BLaER1 (cell line): Measurements from ENCODE around the gene CFAP53.
A peak's percentile ranks its signal among the peaks of the same experiment; 100 is the strongest.
"Not testable (repeated sequence)": the region's sequence is repeated elsewhere in the genome, so short reads cannot be mapped to it uniquely, and the experiment has no call there.

Source experiments
- H3K27ac ChIP-seq: shearing (Covaris generic); formaldehyde crosslinking; 2 replicates; pipeline ENCODE4 v1.8.1; 2022
- H3K27me3 ChIP-seq: shearing (Covaris generic); formaldehyde crosslinking; 2 replicates; pipeline ENCODE4 v1.8.1; 2022
- H3K36me3 ChIP-seq: shearing (Covaris generic); formaldehyde crosslinking; 2 replicates; pipeline ENCODE4 v1.8.1; 2022
- H3K4me1 ChIP-seq: shearing (Covaris generic); formaldehyde crosslinking; 2 replicates; pipeline ENCODE4 v1.8.1; 2022
- H3K4me2 ChIP-seq: shearing (Covaris generic); formaldehyde crosslinking; 2 replicates; pipeline ENCODE4 v1.8.1; 2022
- H3K4me3 ChIP-seq: shearing (Covaris generic); formaldehyde crosslinking; 2 replicates; pipeline ENCODE4 v1.8.1; 2022
- H3K9ac ChIP-seq: shearing (Covaris generic); formaldehyde crosslinking; 2 replicates; pipeline ENCODE4 v1.8.1; 2022
- H3K9me3 ChIP-seq: shearing (Covaris generic); formaldehyde crosslinking; 2 replicates; pipeline ENCODE4 v1.8.1; 2022
- H4K20me1 ChIP-seq: shearing (Covaris generic); formaldehyde crosslinking; 2 replicates; pipeline ENCODE4 v1.8.1; 2022
- Cebpa-rat ChIP-seq: shearing (Covaris generic); IDR thresholded peaks from 2 replicates; pipeline ENCODE4 v1.8.1; 2022

Gene CFAP53, protein sequence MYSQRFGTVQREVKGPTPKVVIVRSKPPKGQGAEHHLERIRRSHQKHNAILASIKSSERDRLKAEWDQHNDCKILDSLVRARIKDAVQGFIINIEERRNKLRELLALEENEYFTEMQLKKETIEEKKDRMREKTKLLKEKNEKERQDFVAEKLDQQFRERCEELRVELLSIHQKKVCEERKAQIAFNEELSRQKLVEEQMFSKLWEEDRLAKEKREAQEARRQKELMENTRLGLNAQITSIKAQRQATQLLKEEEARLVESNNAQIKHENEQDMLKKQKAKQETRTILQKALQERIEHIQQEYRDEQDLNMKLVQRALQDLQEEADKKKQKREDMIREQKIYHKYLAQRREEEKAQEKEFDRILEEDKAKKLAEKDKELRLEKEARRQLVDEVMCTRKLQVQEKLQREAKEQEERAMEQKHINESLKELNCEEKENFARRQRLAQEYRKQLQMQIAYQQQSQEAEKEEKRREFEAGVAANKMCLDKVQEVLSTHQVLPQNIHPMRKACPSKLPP

DNA sequence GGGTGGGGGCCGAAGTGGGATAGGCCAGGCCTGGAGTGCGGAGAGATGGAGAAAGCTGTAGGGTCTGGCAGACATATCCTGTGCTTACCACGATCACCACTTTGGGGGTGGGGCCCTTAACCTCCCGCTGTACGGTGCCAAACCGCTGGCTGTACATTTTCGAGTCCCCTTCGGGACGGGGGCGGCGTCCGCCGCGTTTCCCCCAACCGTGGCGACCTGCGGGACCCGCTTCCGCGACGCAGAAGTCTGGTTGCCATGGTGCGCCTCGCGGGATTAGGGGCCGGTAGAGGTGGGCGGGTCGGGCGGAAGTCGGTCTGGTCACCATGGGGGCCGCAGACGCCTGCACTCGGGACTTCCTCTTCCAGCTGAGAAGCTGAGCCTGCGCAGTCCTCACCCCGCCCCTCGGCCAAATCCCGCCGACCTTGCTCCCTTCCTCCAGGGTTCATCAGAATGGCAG, at the start of gene CFAP53:
TSS of gene CFAP53 (minus strand) at position 248 of the 457 bp plus-strand sequence. CDS start at position 157, 91 bp downstream.
- Histone ChIP-seq H4K20me1 (peaks cover 27% of the 10 kb centered on the region), H3K4me2 (peak within 1 kb of the TSS; percentile 91), H3K27ac (peak within 1 kb of the TSS; percentile 7; the same call in 1 of the 2 replicates), H3K4me1 (peaks cover 31% of the 10 kb centered on the region), H3K9me3 (no peaks in the 10 kb centered on the region), H3K27me3 (no peaks in the 10 kb centered on the region), H3K4me3 (peak within 1 kb of the TSS; percentile 67), H3K9ac (0 out of 2 replicates have a peak within 1 kb of the TSS, but pooled peaks have one; percentile 26), H3K36me3 (peaks cover 26% of the 10 kb centered on the region)
- TF ChIP-seq Cebpa-rat: no peak

DNA sequence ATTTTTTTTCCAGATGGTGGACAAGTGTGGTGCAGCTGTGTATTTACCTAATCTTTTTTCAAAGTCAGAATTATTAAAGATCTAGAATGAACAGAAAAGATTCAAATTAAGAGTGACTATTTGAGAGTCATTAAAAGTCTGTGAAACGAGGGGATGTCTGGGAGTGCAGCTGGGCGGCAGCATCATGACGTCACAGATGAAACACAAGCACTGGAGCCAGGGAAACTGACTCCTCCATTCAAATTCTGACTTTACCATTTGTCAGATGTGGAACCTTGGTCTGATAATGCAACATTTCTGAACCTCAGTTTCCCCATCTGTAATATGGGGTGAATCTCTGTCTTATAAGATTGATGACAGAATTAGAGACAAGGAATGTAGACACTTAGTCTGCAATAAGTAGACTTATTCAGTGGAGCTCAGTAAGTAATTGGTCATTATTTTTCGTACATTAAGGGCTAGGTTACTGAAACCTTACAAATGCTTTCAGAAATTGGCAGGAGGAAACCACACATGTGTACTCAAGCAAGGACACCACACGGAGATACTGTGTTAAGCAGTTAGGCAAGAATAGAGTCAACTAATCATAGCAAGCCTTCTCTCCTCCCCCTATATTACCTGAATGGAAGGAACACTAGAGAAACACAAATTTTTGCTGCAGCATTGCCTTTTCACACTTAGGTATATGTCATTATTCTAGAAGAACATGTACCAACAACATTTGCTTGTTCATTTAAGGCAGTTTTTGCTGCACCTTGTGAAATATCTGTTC, 49.0 kb upstream of the CFAP53 start:
- Histone ChIP-seq H3K4me1 (peaks cover 73% of the 10 kb centered on the region), H3K4me3 (no peak overlapping the region), H3K9ac (no peak overlapping the region), H3K9me3 (0 out of 2 replicates have a peak, but pooled peaks cover 5% of the 10 kb centered on the region), H3K27me3 (no peaks in the 10 kb centered on the region), H3K36me3 (no peaks in the 10 kb centered on the region), H3K4me2 (peak overlapping the region; percentile 68), H3K27ac (no peak overlapping the region), H4K20me1 (no peaks in the 10 kb centered on the region)
- no peak for TF ChIP-seq Cebpa-rat

DNA sequence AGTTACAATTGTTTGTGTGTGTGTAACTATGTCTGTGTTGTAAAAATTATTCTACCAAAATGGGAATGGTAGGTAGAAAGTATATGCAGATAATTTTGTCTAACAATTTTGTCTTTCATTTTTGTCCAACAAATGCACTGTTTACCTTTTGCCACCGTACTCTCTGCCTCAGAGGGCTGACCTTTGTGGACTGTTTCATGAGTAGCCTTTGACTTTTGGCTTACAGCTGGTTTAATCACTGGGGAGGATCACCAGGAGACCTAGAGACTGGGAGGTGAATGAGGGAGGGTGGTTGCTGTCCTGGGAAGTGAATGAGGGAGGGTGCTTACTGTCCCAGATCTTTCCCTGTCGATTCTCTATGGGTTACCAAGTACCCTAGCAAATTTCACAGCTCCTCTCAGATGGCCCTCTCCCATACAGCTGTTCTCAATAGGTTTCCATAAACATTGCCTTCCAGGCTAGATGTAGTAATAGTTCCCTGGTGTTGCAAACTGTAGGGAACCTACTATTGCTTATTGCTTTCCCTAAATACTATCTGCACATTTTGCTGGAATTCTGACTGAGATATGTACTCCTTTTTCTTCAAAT, 47.7 kb upstream of the CFAP53 start:
- Histone ChIP-seq H3K36me3 (no peaks in the 10 kb centered on the region), H3K27me3 (no peaks in the 10 kb centered on the region), H3K27ac (no peak overlapping the region), H3K4me1 (peaks cover 77% of the 10 kb centered on the region), H3K9me3 (peaks cover 13% of the 10 kb centered on the region), H4K20me1 (no peaks in the 10 kb centered on the region), H3K9ac (no peak overlapping the region), H3K4me3 (no peak overlapping the region), H3K4me2 (peak overlapping the region; percentile 31)
- TF ChIP-seq Cebpa-rat: no peak

DNA sequence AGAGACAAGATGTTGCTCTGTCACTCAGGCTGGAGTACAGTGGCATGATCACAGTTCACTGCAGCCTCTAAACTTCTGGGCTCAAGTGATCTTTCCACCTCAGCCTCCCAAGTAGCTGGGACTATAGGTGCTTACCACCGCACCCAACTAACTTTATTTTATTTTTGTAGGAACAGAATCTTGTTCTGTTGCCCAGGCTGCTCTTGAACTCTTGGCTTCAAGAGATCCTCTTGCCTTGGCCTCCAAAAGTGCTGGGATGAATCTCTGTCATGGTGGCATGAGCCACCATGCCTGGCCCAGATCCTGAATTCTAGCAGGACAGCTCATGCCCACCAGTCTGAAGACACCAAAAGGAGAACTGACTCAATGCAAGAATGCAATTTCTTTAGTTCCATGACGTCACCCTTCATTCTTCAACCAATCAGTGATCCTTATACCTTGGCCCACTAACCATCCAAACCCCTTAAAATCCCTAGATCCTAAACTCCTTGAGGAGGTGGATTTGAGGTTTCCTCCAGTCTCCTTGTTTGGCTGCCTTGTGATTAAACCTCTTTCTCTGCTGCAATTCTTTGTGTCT, 46.8 kb upstream of the CFAP53 start:
- Histone ChIP-seq H3K4me3 (no peak overlapping the region), H3K4me1 (peaks cover 86% of the 10 kb centered on the region), H4K20me1 (no peaks in the 10 kb centered on the region), H3K27me3 (no peaks in the 10 kb centered on the region), H3K4me2 (peak overlapping the region; percentile 73), H3K9me3 (peaks cover 17% of the 10 kb centered on the region), H3K9ac (peak overlapping the region; percentile 43; the same call in 1 of the 2 replicates), H3K36me3 (no peaks in the 10 kb centered on the region), H3K27ac (peak overlapping the region; percentile 79)
- no peak for TF ChIP-seq Cebpa-rat

DNA sequence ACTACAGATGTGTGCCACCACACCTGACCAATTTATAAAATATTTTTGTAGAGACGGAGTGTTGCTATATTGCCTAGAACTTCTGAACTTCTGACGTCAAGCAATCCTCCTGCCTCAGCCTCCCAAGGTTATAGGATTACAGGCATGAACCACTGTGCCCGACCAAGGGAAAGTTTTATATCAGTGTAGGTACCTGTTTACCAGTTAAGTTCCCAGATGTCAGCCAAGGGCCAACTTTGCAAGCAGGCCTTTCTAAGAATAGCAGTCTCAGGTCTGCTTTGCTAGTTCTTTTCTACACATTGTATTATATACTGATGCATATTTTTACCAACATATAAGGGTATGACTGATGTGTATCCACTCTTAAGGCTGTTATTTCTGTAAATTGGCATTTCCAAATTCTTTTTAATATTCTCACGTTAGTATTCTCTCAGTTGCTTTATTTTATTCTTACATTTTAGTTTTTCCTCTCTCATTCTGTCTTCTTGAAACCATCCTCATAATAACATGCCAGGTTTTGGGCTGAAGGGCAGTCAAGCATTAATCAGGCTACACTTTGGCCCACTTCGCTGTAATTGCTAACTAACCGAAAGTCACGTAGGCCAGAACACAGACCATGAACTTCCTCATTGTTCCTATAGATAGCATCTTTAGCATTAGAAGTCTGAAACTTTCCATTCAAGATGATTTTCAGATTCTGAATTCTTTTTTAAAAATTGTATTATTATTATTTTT, 46.2 kb upstream of the CFAP53 start:
- Histone ChIP-seq H3K9me3 (peaks cover 12% of the 10 kb centered on the region), H4K20me1 (no peaks in the 10 kb centered on the region), H3K4me2 (peak overlapping the region; percentile 73), H3K36me3 (no peaks in the 10 kb centered on the region), H3K27me3 (no peaks in the 10 kb centered on the region), H3K4me1 (peaks cover 90% of the 10 kb centered on the region), H3K4me3 (no peak overlapping the region; the same call in 1 of the 2 replicates), H3K9ac (peak overlapping the region; percentile 43), H3K27ac (peak overlapping the region; percentile 79)
- TF ChIP-seq Cebpa-rat: no peak

DNA sequence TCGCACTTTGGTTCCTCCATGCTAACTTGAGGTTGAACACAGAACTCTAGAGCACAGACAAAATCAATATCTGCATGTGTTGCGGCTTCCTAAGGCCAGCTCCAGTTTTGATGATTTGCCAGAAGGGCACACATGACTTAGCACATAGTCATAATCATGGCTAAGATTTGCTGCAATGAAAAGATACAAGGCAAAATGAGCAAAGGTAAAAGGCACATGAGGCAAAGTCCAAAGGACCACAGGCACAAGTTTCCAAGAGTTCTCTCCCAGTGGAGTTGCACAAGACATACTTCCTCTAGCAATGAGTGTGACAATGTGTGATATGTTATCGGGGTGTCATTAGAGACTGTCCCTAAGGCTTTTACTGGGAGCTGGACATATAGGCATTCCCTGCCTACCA, 45.4 kb upstream of the CFAP53 start:
- H3K27me3 ChIP-seq: no peaks in the 10 kb centered on the region
- no peaks in the 10 kb centered on the region for H4K20me1 ChIP-seq
- H3K9me3 ChIP-seq: peaks cover 12% of the 10 kb centered on the region
- peaks cover 94% of the 10 kb centered on the region for H3K4me1 ChIP-seq
- H3K36me3 ChIP-seq: no peaks in the 10 kb centered on the region
- H3K27ac ChIP-seq: peak overlapping the region; percentile 79
- no peak overlapping the region for H3K9ac ChIP-seq
- no peak for TF ChIP-seq Cebpa-rat
- peak overlapping the region; percentile 73 for H3K4me2 ChIP-seq
- H3K4me3 ChIP-seq: no peak overlapping the region

DNA sequence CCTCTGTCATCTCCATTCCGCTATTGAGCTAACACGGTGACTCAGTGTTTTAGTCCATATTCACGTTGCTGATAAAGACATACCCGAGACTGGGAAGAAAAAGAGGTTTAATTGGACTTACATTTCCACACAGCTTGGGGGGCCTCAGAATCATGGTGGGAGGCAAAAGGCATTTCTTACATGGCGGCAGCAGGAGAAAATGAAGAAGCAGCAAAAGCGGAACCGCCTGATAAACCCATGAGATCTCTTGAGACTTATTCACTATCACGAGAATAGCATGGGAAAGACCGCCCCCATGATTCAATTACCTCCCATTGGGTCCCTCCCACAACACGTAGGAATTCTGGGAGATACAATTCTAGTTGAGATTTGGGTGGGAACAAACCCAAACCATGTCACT, 43.8 kb upstream of the CFAP53 start:
- Histone ChIP-seq H3K36me3 (no peaks in the 10 kb centered on the region), H3K27me3 (no peaks in the 10 kb centered on the region), H4K20me1 (no peaks in the 10 kb centered on the region), H3K4me1 (peaks cover 81% of the 10 kb centered on the region), H3K9me3 (peaks cover 15% of the 10 kb centered on the region), H3K4me2 (no peak overlapping the region), H3K4me3 (no peak overlapping the region), H3K9ac (no peak overlapping the region), H3K27ac (no peak overlapping the region)
- no peak for TF ChIP-seq Cebpa-rat

DNA sequence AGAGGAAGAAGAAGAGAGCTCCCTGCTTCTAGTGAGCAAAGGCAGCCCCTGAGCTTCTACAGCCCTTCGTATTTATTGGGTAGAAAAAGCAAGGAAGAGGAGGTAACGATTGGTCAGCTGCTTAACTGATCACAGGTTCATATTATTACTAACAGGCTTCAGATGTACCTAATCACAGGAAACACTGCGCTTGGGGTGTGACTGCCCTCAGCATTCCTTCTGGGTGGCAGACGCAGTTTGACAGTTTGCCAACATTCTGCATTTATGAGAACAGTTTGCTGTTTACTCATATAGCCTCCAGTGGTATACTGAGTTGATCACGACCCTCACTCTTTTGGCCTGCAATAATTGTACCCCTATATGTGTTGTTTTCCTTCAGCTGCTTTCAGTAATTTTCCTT, 42.6 kb upstream of the CFAP53 start:
- H4K20me1 ChIP-seq, H3K36me3 ChIP-seq, H3K9ac ChIP-seq, H3K27me3 ChIP-seq, H3K4me3 ChIP-seq, H3K27ac ChIP-seq: not testable (repeated sequence)
- peaks cover 22% of the 10 kb centered on the region for H3K9me3 ChIP-seq
- H3K4me1 ChIP-seq: peaks cover 69% of the 10 kb centered on the region
- H3K4me2 ChIP-seq: 0 out of 2 replicates have a peak overlapping the region, but pooled peaks have one; percentile 86
